T-helper 2 cell (primary cell): ENCODE results near the gene CLEC1A.

ENCODE experiments used
- DNase-seq, 5 experiments: peaks; one replicate each; pipeline versions ENCODE4 v3.0.0 to v3.0.0-alpha.2; 2012 to 2022

Gene CLEC1A

DNA sequence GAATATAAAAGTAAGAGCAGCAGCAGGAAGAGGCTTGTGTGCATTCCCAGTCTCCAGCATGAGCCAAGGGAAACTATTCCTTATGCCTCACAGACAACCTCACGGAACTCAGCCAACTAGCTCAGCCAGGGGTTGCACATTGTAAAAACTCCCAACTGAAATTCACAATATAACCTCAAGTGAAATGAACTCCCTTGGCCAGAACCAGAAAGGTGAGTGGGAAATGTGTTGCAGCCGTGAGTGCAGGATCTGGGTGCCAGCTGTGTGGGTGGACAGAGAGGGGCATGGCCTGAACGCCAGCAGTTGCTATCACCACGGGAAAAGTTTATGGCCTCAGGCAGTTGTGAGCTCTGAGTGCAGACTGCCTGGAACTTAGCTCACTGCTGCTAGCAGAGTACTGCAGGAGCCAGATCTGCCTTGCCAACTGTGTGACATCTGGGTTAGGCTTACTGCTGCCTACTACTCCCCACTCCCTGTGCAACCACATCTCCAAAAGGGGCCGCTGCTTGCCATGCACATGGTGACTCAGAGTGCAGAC lies 2.3 kb upstream of the CLEC1A start:
- no peak for DNase-seq

DNA sequence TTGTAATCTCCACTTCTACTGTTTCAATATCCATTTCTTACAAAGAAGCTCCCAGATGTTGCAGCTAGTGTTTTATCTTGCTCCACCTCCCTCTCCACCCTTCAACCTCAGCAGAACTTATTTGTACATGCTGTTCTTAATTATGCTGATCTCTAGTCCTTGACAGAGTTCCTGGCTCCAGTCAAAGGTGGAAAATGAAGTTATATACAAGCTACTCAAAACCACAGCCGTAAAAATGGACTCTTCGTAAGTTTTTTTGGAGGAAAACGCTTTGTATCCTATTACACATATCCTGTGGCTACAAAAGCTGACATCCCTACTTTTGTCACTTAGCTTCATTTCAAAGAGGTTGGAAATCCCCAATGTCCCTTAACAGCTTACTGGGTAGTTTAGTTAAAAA lies 1.3 kb downstream of the CLEC1A start:
- DNase-seq = no peak

DNA sequence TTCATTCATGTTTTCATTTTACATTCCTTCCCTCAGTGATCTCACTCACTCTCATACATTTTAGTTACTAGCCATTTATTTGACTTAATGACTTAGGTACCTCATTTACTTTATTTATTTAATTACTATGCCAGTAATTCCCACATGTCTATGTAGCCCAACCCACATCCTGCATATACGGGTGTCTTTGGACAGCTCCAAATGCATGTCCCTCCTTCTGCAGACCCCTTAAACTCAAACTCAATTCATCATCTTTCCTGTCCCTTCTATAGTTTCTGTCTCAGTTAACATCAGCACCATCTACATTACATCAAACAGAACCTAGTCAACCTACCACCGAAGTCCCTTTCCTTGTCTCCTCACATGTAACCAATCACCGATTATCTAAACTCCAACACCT lies 2.8 kb downstream of the CLEC1A start:
- no peak for DNase-seq

GRCh38 chr12:10094646-10095395 lies 4.0 kb downstream of the CLEC1A start:
- DNase-seq = no peak

- DNase-seq = no peak
These were observed 9.6 kb downstream of the CLEC1A start for GRCh38 chr12:10088955-10089900.

- no peak for DNase-seq
These were observed 10.8 kb downstream of the CLEC1A start for GRCh38 chr12:10088031-10088430.

DNA sequence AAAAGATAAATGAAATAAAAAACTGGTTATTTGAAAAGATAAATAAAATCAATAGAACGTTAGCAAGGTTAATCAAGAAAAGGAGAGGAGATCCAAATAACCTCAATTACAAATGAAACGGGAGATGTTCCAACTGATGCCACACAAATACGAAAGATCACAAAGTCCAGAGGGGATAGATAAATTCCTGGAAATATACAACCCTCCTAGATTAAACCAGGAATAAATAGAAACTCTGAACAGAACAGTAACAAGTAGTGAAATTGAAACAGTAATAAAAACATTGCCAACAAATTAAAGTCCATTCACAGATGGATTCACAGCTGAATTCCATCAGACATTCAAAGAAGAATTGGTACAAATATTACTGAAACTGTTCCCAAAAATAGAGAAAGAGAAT lies 12.4 kb downstream of the CLEC1A start:
- DNase-seq = no peak

- no peak for DNase-seq
These were observed 14.1 kb downstream of the CLEC1A start for GRCh38 chr12:10084733-10085132.

GRCh38 chr12:10082117-10082874 lies 16.5 kb downstream of the CLEC1A start:
- no peak for DNase-seq

DNA sequence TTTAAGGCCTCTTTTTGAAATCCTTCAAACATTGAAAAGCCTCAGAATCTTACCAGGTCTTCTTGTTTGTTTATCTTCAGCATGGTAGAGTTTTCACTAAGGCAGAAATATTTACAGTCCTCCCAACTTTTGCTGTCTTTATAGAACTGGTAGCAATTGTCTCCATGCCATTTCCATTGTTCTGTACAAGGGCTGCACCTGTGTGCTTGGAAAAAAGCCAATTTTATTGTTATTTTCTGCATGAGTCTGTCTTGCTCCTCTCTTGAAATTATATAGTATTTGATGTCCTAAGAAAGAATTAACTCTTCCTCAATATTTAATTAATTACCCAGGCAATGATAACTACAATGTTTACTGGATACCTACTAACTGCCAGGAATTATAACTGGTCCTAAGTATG lies 23.3 kb downstream of the CLEC1A start:
- DNase-seq = no peak

DNA sequence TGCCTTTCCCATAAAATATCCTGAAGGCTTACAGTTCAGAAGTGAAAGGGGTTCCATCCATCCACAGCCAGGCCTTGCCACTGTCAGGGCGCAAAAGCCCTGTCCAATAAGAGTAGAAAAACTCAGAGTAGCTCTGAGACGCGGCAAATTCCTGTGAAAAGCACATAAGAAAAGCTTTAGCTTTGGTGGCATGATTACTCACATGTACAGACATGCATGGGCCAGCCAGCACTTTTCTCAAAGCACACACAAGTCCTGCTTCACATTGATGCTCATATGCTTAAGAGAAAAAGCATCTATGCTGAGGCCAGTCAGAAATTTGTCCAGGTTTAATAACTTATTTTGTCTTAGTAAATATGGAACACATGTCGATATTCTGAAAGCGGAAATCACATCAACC lies 25.5 kb downstream of the CLEC1A start:
- no peak for DNase-seq

GRCh38 chr12:10072131-10072530 lies 26.7 kb downstream of the CLEC1A start:
- DNase-seq = no peak

GRCh38 chr12:10070380-10070779 lies 28.4 kb downstream of the CLEC1A start:
- no peak for DNase-seq

DNA sequence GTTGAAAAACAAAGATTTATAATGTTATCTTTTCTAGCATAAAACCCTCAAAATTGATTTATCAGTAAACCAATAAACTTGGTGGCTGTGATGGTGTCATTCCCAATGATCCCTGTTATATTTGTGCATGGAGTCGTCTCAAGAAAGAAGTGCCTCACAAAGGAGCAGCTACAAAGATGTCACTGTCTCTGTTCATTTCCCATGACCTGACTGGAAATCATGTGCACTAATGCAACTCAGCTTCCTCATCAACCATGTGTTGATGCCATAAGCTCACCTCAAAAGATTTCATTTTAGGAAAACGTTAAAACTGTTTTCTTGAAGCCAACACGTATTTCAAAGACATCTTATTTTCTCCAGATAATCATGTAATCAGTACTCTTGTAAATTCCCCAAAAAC lies 28.8 kb downstream of the CLEC1A start:
- no peak for DNase-seq

- DNase-seq = no peak
These were observed 29.7 kb downstream of the CLEC1A start for GRCh38 chr12:10069099-10069498.

DNA sequence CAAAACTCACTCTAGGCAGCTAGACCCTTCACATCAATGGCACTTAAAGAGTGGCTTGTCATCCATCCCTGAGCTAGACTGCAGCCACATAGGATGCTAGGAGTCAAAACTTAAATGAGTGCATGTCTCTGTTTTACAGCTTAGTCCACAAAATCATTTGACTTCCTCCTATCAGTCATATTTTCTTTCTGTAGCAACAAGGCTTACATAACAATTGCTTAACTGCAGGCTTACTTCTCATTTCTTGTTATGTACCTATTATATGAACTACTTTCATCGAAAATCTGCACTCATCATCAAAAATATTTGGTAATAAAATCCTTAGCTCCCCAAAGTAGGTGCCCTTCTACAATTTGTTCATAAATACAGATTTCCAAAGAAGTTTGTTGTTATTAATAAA lies 30.1 kb downstream of the CLEC1A start:
- no peak for DNase-seq

GRCh38 chr12:10067942-10068341 lies 30.8 kb downstream of the CLEC1A start:
- no peak for DNase-seq

GRCh38 chr12:10067264-10067663 lies 31.5 kb downstream of the CLEC1A start:
- no peak for DNase-seq

DNA sequence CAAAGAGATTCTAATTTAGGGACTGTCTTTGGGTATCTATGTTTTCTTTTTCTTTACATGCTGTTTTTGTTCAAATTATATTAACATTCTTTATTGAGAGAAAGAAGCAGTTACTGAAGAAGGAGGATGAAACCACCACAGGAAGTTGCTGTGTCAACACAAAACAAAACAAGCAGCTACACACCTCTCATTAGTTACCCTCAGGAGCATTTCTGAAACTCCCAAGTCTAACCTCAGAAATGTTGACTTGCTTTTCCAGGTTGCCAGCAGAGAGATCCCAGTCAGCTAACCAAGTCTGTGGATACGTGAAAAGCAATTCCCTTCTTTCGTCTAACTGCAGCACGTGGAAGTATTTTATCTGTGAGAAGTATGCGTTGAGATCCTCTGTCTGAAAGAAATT lies 33.5 kb downstream of the CLEC1A start:
- DNase-seq = peak in 1 of 5 experiments; percentile 52

- DNase-seq = no peak
These were observed 40.4 kb downstream of the CLEC1A start for GRCh38 chr12:10058387-10058786.

GRCh38 chr12:10052193-10052913 lies 46.4 kb downstream of the CLEC1A start:
- DNase-seq = peak in 1 of 5 experiments; percentile 52

GRCh38 chr12:10048526-10048925 lies 50.3 kb downstream of the CLEC1A start:
- DNase-seq = no peak
